Right kidney (tissue), 1 donor: ENCODE data around the gene HOXB2.

Source experiments
- DNase-seq: peaks from one replicate; pipeline ENCODE4 v3.0.0-alpha.2; 2016

The HOXB2 gene

GRCh38 chr17:48579760-48580554, 35.0 kb upstream of the HOXB2 start:
- no peak for DNase-seq

GRCh38 chr17:48579471-48579759, 34.5 kb upstream of the HOXB2 start:
- no peak for DNase-seq

- peak; percentile 76 for DNase-seq
Observed at GRCh38 chr17:48578616-48579470, 33.9 kb upstream of the HOXB2 start.

- DNase-seq: peak; percentile 87
Observed at GRCh38 chr17:48577946-48578615, 33.2 kb upstream of the HOXB2 start, which contains the start of gene HOXB4. HOXB4 (minus strand) TSS chr17:48578350; CDS start chr17:48578319, 31 bp downstream.

GRCh38 chr17:48577330-48577945, 32.5 kb upstream of the HOXB2 start:
- peak; percentile 79 for DNase-seq

GRCh38 chr17:48576479-48577309, 31.8 kb upstream of the HOXB2 start:
- DNase-seq: peak; percentile 78

GRCh38 chr17:48575673-48576478, 31.0 kb upstream of the HOXB2 start:
- no peak for DNase-seq

- DNase-seq: no peak
Observed at GRCh38 chr17:48575066-48575582, 30.2 kb upstream of the HOXB2 start.

GRCh38 chr17:48574505-48575065, 29.7 kb upstream of the HOXB2 start:
- no peak for DNase-seq

GRCh38 chr17:48571826-48572417, 27.0 kb upstream of the HOXB2 start:
- no peak for DNase-seq

- DNase-seq: no peak
Observed at GRCh38 chr17:48571024-48571818, 26.3 kb upstream of the HOXB2 start.

- DNase-seq: no peak
Observed at GRCh38 chr17:48570325-48571023, 25.6 kb upstream of the HOXB2 start.

- DNase-seq: no peak
Observed at GRCh38 chr17:48569674-48570324, 24.9 kb upstream of the HOXB2 start.

GRCh38 chr17:48569240-48569582, 24.3 kb upstream of the HOXB2 start:
- DNase-seq: no peak

GRCh38 chr17:48568499-48569239, 23.8 kb upstream of the HOXB2 start:
- DNase-seq: no peak

GRCh38 chr17:48567646-48568354, 22.9 kb upstream of the HOXB2 start:
- no peak for DNase-seq
